Muscle layer of colon (tissue), 2 donors: ENCODE results near the gene EHD3.

ENCODE experiments used
- H3K27ac ChIP-seq: one replicate; pipeline ENCODE4 v1.7.0; 2013; ENCODE audit warnings: low read depth, mild to moderate bottlenecking, low read length, moderate library complexity
- H3K27me3 ChIP-seq, 2 donors: one replicate each; pipeline ENCODE4 v1.7.0; 2013; ENCODE audit warnings: low read length in 2 of 2, mild to moderate bottlenecking in 2 of 2; ENCODE audit not compliant: insufficient read depth in 2 of 2, control insufficient read depth in 1 of 2
- H3K36me3 ChIP-seq: one replicate; pipeline ENCODE4 v1.7.0; 2013; ENCODE audit warnings: mild to moderate bottlenecking, low read length; ENCODE audit not compliant: insufficient read depth
- H3K4me1 ChIP-seq: one replicate; pipeline ENCODE4 v1.7.0; 2013; ENCODE audit warnings: mild to moderate bottlenecking, low read length; ENCODE audit not compliant: insufficient read depth
- H3K4me3 ChIP-seq, 2 donors: one replicate each; pipeline ENCODE4 v1.7.0; 2013; ENCODE audit warnings: low read length in 2 of 2, low read depth in 1 of 2, mild to moderate bottlenecking in 1 of 2, moderate library complexity in 1 of 2
- H3K9ac ChIP-seq: one replicate; pipeline ENCODE4 v1.7.0; 2013; ENCODE audit warnings: low read length
- H3K9me3 ChIP-seq: one replicate; pipeline ENCODE4 v1.7.0; 2013; ENCODE audit warnings: mild to moderate bottlenecking, low read length
- donor health status: abdominal sarcoma.
- donor health status: Adenocarcinoma of cecum.

EHD3 gene

DNA sequence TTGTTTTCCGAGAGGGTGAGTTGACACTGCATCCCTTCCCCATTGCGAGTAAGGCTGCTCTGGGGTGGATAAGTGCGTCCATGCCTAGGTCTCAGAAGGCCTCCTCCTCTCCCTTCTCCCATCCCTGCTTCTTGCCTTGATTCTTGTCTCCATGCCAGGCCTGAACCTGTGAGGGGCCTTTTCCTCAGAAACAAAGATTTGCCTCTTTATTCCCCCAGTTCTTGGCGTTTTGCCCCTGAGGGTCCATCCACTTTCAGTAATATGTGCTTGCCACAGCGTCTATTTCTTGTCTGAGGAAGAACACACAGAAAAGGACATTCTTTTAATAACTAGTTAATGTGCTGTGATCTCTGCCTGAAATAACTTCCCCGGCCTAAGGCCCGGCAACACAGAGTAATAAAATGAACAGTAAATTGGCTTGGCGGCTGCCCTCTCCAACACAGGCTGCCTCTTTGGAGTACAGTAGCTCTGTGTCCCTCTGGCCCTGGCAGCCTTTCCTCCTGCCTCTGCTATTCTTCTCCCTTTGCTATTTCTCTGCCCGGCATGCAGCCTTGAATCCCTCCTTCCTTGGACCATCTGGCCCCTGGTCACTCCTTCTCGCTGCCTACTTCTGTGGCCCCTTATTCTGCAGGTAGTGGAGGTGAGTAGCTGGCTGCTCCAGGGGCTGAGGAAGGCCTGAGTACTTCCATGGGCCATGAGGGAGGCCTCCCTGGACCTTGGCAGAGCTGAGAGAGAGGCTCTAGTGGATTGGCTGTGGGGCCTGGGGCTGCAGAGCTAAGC, 4.4 kb downstream of the EHD3 start:
- H3K27me3 ChIP-seq, result no peaks in the 10 kb centered on the region
- H3K36me3 ChIP-seq, result no peaks in the 10 kb centered on the region
- H3K9ac ChIP-seq, result no peak overlapping the region
- no peak overlapping the region for H3K27ac ChIP-seq
- H3K9me3 ChIP-seq, result no peaks in the 10 kb centered on the region
- H3K4me3 ChIP-seq, result no peak overlapping the region
- peaks cover 26% of the 10 kb centered on the region for H3K4me1 ChIP-seq

- Histone ChIP-seq H3K4me1 (peaks cover 26% of the 10 kb centered on the region), H3K27ac (no peak overlapping the region), H3K9ac (no peak overlapping the region)
Observed at GRCh38 chr2:31238906-31239592, 5.1 kb downstream of the EHD3 start.

GRCh38 chr2:31239593-31240177, 5.7 kb downstream of the EHD3 start:
- H3K9me3 ChIP-seq, result no peaks in the 10 kb centered on the region
- H3K4me3 ChIP-seq, result no peak overlapping the region
- no peak overlapping the region for H3K27ac ChIP-seq
- H3K27me3 ChIP-seq, result no peaks in the 10 kb centered on the region
- peaks cover 25% of the 10 kb centered on the region for H3K4me1 ChIP-seq
- H3K9ac ChIP-seq, result no peak overlapping the region
- H3K36me3 ChIP-seq, result no peaks in the 10 kb centered on the region

More at GRCh38 chr2:31238906-31239592, 5.1 kb downstream of the EHD3 start:
- H3K36me3 ChIP-seq, result no peaks in the 10 kb centered on the region
- no peaks in the 10 kb centered on the region for H3K9me3 ChIP-seq
- H3K4me3 ChIP-seq, result no peak overlapping the region
- no peaks in the 10 kb centered on the region for H3K27me3 ChIP-seq

DNA sequence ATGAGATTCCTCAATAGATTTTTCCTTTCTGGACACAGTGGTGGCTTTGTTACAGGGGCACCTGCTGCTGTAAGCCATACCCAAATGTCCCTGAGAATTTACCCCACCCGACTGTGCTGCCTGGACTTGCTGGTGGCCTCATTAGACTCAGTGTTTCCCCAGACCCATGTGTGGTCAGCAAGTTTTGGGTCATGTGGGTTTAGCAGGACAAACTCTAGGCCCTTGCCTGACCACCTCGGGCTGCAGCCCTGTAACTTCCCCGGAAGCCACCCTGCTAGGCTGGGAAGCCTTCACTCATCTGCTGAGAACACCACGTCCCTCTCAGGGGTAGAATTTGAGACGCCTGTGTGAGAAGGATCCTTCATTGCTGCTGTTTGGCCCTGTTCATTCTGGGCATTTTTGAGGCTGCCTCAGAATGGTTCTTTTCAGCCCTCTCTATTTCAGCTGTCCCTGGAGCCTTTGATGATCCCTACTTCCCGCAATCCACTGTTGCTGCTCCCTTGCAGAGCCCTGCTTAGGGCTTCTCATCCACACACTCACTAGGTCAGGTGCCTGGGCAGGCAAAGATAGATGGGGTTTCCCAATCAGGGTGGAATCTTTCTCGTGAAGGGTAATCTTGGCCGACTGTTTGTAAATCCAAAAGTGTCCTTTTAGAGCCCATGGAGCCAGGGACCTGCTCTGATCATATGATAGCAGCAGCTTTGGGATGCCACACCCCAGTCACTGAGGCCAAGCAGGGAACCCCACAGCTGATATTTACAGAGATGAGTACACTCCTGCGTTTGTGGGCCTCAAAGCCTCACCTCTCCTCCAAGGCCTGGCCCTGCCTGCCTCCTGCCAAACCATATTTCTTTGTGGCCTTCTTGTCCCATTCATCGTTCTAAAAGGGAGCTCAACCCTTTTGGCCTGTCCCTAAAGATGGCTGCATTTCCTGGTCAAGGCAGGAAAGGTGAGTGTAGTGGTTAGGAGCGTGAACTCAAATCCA, 6.7 kb downstream of the EHD3 start:
- Histone ChIP-seq H3K9ac (no peak overlapping the region), H3K4me3 (no peak overlapping the region), H3K9me3 (no peaks in the 10 kb centered on the region), H3K27me3 (no peaks in the 10 kb centered on the region), H3K27ac (no peak overlapping the region), H3K36me3 (no peaks in the 10 kb centered on the region), H3K4me1 (peaks cover 19% of the 10 kb centered on the region)

DNA sequence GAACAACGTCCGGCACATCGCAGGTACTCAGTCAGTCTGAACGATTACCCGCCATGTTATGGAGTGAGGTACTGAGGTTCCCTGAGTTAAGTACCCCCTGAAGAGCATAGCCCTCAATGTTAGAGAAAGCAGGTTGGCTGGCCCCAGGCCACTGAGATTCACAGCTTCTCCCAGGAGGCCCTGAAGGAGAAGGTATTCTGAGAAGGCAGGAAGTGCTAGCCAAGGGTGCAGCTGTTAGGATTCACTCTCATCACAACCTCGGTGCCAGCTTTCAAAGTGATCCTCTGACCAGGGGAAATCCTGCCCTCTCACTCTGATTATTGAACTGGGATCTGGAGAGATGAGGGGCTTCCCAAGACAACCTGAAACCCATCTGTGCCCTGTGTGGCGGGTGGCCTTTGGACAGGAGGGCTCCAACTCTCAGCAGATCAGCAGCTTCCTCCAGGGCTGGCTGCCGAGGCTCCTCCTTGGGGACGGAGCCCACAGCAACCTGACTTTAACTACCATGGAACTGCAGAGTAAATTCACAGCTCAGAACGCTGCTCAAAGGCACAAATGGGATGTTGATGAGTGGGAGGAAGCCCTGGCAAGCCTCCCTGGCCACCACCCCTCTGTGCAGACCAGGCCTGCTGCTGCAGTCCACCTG, 7.8 kb downstream of the EHD3 start:
- Histone ChIP-seq H3K36me3 (no peaks in the 10 kb centered on the region), H3K27me3 (no peaks in the 10 kb centered on the region), H3K9ac (no peak overlapping the region), H3K27ac (no peak overlapping the region), H3K4me3 (no peak overlapping the region), H3K9me3 (no peaks in the 10 kb centered on the region), H3K4me1 (peaks cover 19% of the 10 kb centered on the region)

DNA sequence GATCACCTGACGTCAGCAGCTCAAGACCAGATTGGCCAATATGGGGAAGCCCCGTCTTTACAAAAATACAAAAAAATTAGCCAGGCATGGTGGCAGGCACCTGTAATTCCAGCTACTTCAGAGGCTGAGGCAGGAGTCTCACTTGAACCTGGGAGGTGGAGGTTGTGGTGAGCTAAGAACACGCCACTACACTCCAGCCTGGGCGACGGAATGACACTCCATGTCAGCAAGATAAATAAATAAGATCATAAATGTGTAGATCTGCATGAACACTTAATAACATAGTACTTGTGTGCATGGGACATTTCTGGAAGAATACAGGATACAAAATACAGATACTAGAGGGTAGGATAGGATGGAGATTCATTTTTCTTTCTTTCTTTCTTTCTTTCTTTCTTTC, 9.1 kb downstream of the EHD3 start:
- H3K9ac ChIP-seq, result no peak overlapping the region
- no peak overlapping the region for H3K27ac ChIP-seq
- no peaks in the 10 kb centered on the region for H3K27me3 ChIP-seq
- no peaks in the 10 kb centered on the region for H3K36me3 ChIP-seq
- H3K4me3 ChIP-seq, result no peak overlapping the region
- peaks cover 17% of the 10 kb centered on the region for H3K4me1 ChIP-seq
- H3K9me3 ChIP-seq, result no peaks in the 10 kb centered on the region

- Histone ChIP-seq H3K36me3 (no peaks in the 10 kb centered on the region), H3K4me3 (no peak overlapping the region), H3K9me3 (no peaks in the 10 kb centered on the region)
Observed at GRCh38 chr2:31244101-31244500, 10.1 kb downstream of the EHD3 start.

GRCh38 chr2:31246184-31246852, 12.4 kb downstream of the EHD3 start:
- Histone ChIP-seq H3K27me3 (no peaks in the 10 kb centered on the region), H3K27ac (no peak overlapping the region), H3K36me3 (peaks cover 5% of the 10 kb centered on the region), H3K4me3 (no peak overlapping the region), H3K4me1 (no peaks in the 10 kb centered on the region), H3K9me3 (no peaks in the 10 kb centered on the region), H3K9ac (no peak overlapping the region)

More at GRCh38 chr2:31244101-31244500, 10.1 kb downstream of the EHD3 start:
- H3K27me3 ChIP-seq, result no peaks in the 10 kb centered on the region
- H3K9ac ChIP-seq, result no peak overlapping the region
- no peak overlapping the region for H3K27ac ChIP-seq
- peaks cover 7% of the 10 kb centered on the region for H3K4me1 ChIP-seq

GRCh38 chr2:31247711-31248110, 13.8 kb downstream of the EHD3 start:
- Histone ChIP-seq H3K4me3 (no peak overlapping the region), H3K9me3 (no peaks in the 10 kb centered on the region), H3K9ac (no peak overlapping the region), H3K27ac (no peak overlapping the region), H3K36me3 (peaks cover 5% of the 10 kb centered on the region), H3K27me3 (no peaks in the 10 kb centered on the region), H3K4me1 (no peaks in the 10 kb centered on the region)

DNA sequence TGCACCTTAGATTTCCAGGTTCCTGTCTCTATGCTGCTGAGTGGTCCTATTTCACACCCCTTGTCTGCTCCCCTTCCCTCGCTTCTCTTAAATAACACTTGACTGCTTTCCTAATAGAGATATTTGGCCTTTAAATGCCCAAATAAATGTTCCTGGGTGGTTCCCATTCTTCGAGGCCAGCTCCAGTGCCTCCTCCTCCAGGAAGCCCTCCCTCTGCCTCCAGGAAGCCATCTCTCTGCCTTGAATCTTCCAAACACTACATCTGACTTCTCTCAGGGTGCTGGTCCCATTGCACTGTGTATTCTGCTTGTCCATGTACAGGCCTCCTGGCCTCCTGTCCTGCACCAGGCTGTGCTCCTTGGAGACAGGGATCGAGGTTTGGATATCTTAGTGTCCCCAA, 14.2 kb downstream of the EHD3 start:
- peaks cover 5% of the 10 kb centered on the region for H3K36me3 ChIP-seq
- H3K4me1 ChIP-seq, result no peaks in the 10 kb centered on the region
- no peaks in the 10 kb centered on the region for H3K9me3 ChIP-seq
- H3K27ac ChIP-seq, result no peak overlapping the region
- no peak overlapping the region for H3K4me3 ChIP-seq
- H3K27me3 ChIP-seq, result no peaks in the 10 kb centered on the region
- H3K9ac ChIP-seq, result no peak overlapping the region
